Coronary artery (tissue), 2 donors: ENCODE data around the gene RALGPS1.

Experiments used
- DNase-seq: peaks from one replicate; pipeline ENCODE4 v3.0.0-alpha.2; 2017; ENCODE audit warnings: low spot score
- H3K27ac ChIP-seq, 2 donors: fragments of 200-600 bp; sonication (generic); one replicate each; pipeline ENCODE4 v1.5.1; 2016 to 2019
- H3K4me3 ChIP-seq: fragments of 200-600 bp; sonication (generic); 2 replicates; pipeline ENCODE4 v1.5.1; 2016; ENCODE audit warnings: mild to moderate bottlenecking, moderate library complexity
- CTCF ChIP-seq: fragments of 200-600 bp; sonication (generic); IDR thresholded peaks from one replicate; pipeline ENCODE4 v1.5.1; 2019; ENCODE audit warnings: antibody characterized with exemption

Gene RALGPS1

GRCh38 chr9:127269449-127269848 lies 354.9 kb downstream of the RALGPS1 start:
- Histone ChIP-seq H3K27ac (no peak overlapping the region), H3K4me3 (no peak overlapping the region)
- no peak for TF ChIP-seq CTCF
- no peak for DNase-seq
